ENCODE measurements around the gene UBE2E3.
"Not testable (repeated sequence)": the region's sequence is repeated elsewhere in the genome, so short reads cannot be mapped to it uniquely, and the experiment has no call there.

UBE2E3 gene

DNA sequence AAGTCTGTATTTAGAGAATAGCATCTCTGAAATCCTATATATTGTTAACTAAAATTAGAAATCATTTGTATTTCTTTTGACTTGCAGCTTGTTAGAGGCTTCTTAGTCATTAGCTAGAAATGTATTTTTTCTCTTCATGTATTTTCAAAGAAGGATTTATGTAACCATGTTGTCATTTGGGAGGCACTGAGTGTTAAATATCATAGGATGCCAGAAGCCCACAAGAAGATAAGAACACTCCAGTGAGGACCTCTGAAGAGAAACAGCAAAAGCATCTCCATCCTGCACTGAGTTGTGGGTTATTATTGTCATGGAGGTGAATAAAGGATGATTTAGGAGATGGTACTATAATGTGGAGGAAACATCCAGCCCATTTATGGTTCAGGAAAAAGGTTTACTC is 93.5 kb downstream of the UBE2E3 start:
- no peak for DNase-seq (ENCODE audit: low read depth)

DNA sequence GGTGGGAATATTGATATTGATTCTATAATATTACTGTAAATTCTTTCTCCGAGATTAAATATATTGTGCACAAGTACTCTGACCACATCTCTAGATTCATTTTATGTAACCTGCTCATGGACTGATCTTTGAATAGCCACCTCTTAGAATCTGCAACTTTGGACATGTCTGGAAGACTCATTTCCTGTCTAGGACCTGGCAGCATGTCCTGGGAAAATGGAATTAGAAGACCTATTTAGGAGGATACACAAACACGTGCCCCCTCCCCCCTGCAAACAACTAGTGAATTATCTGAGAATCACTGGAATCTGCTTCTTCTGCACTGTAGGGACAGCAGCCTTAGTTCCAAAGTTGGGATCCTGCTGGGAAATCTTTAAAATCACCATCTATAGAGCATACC is 94.1 kb downstream of the UBE2E3 start:
- no peak for DNase-seq (ENCODE audit: low read depth)

DNA sequence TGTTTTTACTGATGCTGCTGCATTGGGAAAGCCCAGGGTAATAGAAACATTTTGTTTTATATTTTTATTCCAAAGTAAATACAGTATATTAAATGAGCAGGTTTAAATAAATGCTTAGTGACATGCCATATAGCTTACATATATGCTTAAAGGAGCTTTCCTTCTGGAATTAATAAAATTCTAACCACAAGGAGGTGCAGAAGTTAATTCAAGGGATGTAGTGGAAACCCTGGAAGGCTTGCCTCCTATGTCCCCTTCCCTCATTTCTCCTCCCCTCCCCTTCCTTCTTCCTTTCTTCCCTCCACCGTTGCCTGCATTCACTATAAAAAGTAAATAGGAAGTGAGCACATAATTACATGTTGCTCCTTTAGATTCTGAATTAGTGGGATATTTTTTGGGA is 96.3 kb downstream of the UBE2E3 start:
- no peak for DNase-seq (ENCODE audit: low read depth)

DNA sequence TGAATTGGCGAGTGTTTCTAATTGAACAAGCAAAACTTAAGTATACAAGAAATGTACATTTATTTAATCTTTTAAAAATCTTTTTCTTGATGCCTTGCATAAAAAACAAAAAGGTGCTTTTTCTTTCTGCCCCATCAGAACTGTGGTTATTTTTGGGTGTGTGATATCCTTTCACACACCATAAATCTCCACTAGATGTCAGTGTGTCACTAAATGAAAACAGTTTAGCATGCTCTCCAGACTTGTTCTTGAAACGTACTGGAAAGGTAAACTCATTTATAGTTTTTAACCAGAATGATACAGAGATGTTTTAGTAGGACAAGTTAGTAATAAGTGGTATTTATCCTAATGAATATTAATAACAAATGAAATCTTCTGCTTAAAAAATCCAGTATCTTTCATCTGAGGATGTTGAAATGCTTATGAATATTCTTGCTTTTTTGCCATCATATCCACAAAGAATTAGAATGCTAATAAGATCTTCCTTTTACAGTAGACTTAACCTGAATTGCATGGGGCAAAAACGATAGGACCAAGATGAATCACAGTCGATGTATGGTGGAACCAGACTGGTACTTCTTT is 96.8 kb downstream of the UBE2E3 start:
- no peak for DNase-seq (ENCODE audit: low read depth)

DNA sequence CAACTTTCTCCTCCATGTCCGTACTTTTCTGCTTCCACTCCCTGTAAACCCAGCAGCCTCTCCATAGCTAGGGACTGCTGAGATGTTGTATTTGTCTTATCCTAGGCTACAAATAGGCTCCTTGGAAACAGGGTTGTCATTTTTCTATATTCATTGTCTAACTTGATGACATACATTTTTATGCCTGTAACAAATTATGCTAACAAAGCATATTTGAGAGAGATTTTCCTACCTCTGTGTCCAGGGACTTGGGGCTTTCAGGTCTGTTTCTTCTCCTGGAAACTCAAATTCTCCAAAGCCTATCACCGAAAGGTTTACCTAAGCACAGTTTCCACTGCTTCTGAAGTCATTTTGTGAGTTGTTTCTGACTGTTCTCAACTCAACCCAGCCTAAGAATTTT is 102.7 kb downstream of the UBE2E3 start:
- no peak for DNase-seq (ENCODE audit: low read depth)

DNA sequence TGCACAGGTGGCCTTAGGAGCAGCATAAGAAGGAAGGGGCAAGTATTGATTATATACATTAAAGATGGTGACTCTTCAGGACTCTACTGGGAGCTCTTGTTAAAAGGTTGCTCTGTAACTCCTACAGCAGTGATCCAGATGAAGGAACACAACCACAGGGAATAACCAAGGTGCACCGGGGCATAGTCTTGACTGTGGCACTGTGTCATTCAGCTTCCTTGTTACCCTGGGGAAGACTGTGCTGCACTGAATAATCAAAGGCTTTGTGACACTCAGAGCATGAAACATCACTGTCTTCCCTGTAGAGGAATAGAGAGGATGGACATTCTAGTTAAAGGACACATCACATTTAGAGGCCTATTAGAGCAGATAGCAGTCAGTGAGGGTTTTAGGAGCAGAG is 105.3 kb downstream of the UBE2E3 start:
- no peak for DNase-seq (ENCODE audit: low read depth)

DNA sequence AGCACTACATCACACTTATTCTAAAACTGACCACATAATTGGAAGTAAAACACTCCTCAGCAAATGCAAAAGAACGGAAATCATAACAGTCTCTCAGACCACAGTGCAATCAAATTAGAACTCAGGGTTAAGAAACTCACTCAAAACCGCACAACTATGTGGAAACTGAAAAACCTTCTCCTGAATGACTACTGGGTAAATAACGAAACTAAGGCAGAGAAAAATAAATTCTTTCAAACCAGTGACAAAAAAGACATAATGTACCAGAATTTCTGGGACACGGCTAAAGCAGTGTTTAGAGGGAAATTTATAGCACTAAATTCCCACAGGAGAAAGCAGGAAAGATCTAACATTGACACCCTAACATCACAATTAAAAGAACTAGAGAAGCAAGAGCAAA is 111.5 kb downstream of the UBE2E3 start:
- not testable (repeated sequence) for DNase-seq (ENCODE audit: low read depth)

DNA sequence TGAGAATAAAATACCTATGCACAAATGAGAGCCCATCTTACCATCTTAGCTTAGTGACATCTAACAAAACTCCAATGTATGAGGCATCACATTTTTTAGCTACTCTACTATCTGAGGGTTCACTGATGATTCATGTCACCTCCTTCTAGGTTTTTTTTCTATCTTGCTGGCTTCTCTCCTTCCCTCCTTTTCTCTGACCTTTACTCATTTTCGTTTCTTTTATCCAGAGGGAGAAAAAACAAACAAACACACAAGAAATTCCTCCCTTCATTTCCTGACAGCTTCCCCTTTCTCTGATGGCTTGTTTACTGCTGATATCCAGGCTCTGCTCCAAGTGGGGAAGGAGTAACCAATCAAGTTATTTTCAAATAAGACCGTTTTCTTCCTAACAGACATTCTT is 115.1 kb downstream of the UBE2E3 start:
- DNase-seq (ENCODE audit: low read depth): no peak

DNA sequence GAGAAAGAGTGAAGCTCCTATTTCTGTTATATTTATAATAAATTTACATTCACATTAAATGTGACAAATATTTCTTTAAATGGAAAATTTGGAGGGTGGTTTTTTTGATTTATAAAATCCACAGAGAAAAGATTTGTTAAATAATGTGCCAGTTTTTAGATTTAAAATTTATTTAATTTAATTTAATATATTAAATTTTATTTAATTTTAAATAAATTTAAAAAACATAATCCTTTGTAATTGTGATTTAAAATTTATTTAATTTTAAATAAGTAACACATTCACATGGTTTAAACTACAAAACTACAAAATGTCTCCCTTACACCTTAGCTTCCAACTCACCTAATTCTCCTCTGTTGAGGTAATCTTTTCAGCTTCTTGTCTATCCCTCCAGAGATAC is 123.3 kb downstream of the UBE2E3 start:
- no peak for DNase-seq (ENCODE audit: low read depth)

DNA sequence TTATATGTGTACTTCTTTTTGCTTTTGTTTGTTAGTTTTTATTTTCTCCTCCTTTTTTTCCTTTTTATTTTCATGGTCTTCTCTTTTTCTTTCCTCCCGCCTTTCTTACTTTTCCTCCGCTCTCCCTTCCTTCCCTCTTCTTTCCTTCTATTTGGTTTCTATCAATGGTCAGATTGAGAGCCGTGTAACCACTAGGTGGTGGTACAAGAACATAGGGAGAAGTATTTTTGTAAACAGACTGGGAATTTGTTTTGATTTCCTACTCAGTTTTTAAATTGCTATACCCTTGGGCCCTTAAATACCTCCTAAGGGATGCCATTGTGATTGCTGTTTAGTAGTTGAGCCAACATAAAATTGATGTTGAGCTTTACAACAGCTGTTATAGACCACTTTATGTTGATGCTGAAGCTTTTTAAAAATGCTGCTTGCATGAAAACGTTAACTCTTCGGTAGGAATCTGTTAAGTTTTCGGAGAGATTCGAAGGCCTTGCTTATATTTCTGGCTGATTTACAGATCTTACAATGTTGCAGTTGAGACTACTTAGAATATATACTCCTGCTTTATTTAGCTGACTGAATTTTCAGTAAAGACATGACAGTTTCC is 124.2 kb downstream of the UBE2E3 start:
- DNase-seq (ENCODE audit: low read depth): no peak

DNA sequence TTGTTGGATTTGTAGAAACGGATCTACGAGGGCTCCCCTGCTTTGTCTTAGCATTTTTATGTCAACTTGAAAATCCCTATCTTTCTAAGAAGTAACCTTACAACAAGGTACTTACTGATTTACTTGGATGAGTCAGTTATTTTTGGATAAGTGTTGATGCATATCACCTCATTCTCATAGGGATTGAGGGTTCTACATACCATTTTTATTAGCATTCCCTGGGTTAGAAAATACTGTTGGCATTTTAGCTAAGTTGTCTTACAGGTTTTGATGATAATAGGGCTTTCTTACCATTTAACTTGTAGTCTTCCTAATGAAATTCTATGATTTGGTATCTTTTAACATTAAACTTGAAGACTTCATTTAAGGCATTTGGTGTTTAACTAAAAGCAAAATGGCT is 125.2 kb downstream of the UBE2E3 start:
- DNase-seq (ENCODE audit: low read depth): no peak

DNA sequence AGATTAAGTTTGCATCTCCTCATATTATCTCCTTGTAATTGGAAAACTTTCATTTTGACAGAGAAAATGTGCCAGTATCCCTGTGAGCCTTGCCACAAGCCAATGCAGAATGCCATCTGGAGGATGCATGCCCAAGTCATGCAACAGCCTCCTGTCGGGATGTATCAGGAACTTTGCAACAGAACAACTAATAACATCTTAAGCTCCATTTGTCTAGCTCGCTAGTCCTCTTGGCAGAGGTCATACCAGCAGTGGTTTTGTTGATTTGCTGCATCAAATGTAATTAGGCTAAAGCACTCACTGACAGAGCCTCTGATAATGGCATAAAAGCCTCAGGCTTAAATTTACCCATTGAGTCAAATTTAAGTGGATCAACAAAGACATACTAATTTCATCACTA is 125.8 kb downstream of the UBE2E3 start:
- no peak for DNase-seq (ENCODE audit: low read depth)

DNA sequence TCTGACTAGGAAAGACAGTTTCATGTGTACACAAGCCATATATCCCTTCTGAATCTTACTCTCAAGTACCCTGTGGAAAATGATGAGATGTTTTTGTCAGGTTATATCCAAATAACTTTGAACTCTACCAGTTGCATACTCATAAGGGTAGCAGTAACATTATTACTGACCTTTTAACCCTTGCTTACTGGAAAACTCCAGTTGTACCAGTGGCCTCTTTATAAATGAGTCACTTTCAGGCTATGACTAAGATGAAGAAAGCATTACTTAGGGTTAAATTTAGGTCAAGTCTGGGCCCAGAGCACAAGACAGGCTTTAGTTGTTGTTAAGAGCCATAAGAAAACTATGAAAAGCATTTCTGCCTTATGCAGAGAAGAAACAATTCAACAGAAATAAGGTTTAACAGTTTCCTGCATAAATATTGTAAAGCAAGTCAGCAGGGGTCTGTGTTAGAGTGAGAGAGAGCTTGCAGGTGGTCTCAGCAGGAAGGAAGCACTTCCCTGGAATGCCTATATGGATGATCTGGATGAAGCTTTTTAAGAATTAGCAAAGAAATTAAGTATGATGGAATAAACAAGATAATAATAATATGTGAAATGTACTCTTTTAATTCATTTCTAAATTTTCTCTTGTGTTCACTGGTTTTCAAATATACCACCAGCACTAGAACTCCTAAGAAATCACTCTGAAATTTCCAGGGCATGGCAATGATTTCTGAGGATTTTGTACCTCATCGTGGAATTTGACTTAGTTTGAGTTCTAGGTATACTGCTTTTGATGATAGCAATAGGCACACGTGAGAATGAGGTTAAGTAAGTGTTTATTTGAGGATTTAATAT is 126.6 kb downstream of the UBE2E3 start:
- DNase-seq (ENCODE audit: low read depth): no peak

DNA sequence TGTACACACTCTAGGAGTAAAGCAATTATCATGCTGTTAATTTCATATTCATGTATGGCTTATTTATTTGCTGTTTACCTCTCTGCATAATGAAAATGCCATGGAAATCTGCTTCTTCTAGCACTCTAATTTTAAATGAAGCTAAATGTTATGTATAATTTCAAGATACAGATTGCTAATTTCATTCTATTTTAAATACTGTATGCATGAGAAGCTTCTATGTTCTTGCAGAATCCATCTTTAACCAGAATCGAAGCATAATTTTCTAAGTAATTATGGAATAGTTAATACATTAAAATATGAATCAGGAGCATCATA is 127.2 kb downstream of the UBE2E3 start:
- no peak for DNase-seq (ENCODE audit: low read depth)

DNA sequence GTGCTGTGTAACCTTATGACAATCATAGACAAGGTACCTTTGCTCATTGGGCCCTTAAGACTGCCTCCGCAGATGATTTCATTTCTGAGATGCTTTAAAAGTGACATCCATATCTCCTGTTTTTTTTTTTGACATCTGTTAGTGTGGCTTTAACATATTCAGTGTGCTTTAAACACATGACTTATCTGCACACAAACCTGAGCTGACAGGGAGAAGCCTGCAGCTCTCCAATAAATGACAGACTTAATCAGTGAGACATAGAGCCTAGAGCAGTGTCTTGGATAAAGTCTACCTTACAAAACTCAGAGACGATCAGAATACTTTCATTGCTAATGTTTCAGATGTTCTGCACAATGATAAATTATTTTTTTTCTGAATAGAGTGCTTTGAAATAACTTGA is 130.7 kb downstream of the UBE2E3 start:
- no peak for DNase-seq (ENCODE audit: low read depth)

DNA sequence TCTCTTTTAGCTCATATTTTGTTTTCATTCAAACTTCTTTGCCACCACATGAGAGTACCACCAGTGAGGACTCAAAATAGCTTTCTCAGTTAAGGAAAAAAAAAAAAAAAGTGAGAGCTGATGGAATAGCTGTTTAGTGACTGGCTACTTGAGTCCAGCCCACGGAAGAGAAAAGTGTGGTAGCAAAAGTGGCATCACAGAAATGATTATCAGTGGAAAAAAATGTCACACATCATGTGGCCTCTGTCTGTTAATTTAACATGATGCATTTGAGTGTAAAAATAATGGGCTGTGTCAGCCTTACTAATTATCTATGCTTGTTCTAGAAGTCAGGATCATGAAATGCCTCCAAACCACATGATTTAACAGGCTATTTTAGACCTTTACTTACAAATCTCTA is 132.5 kb downstream of the UBE2E3 start:
- DNase-seq (ENCODE audit: low read depth): no peak

Measured in stimulated activated CD8-positive, alpha-beta memory T cell treated with anti-CD3 and anti-CD28 coated beads, Interleukin-12 subunit alpha, Interleukin-12 subunit beta, amount 100 ng/mL, for 1 hour (primary cell).